ENCODE data around the gene TIMELESS. TPM values are rescaled to one million over a fixed set of nuclear protein-coding genes. Genes with fewer than 3 reads are reported as not detected.

Gene TIMELESS
- total and polyA plus RNA-seq, 9 of the 15 experiments (the other 6 are each of a cell fraction or from before 2014, with no cell fraction given) = 11.9 to 59.2 (median 35.8) TPM

- TF ChIP-seq RREB1 (CRISPR knock-in tag; IDR thresholded peaks at IDR 0.05) = no peak
- no peak for TF ChIP-seq ZNF77 (CRISPR knock-in tag; IDR thresholded peaks at IDR 0.05)
- TF ChIP-seq ZNF75A (CRISPR knock-in tag; IDR thresholded peaks at IDR 0.05) = no peak
- TF ChIP-seq ZNF175 (CRISPR knock-in tag; IDR thresholded peaks at IDR 0.05; ENCODE audit: low read depth) = peak; percentile 13; the same call in 1 of the 2 replicates
- TF ChIP-seq ZNF347 (CRISPR knock-in tag; IDR thresholded peaks at IDR 0.05; ENCODE audit: low read depth) = no peak
- no peak for TF ChIP-seq SMARCA5 (IDR thresholded peaks at IDR 0.05)
- no peak for TF ChIP-seq ZNF398 (CRISPR knock-in tag; IDR thresholded peaks at IDR 0.05)
- TF ChIP-seq ZNF282 (CRISPR knock-in tag; IDR thresholded peaks at IDR 0.05) = no peak
- no peak for TF ChIP-seq ZNF277 (CRISPR knock-in tag; IDR thresholded peaks at IDR 0.05; ENCODE audit: borderline replicate concordance)
- no peak for TF ChIP-seq MCM5 (IDR thresholded peaks at IDR 0.05; ENCODE audit: low read depth)
- TF ChIP-seq HDAC6 (IDR thresholded peaks at IDR 0.05; ENCODE audit: low read depth, low read length) = no peak
- 0 out of 2 replicates have a peak, but pooled peaks have one; percentile 4 for TF ChIP-seq ZNF589 (CRISPR knock-in tag; IDR thresholded peaks at IDR 0.05; ENCODE audit: low read depth)
- TF ChIP-seq PTTG1 (tag; IDR thresholded peaks at IDR 0.05; ENCODE audit: low read depth) = no peak
- TF ChIP-seq ILF3 (IDR thresholded peaks at IDR 0.05; ENCODE audit: borderline replicate concordance) = no peak
- no peak for TF ChIP-seq KHSRP (IDR thresholded peaks at IDR 0.05)
- TF ChIP-seq IRF2 (CRISPR knock-in tag; IDR thresholded peaks at IDR 0.05) = no peak
- TF ChIP-seq ZNF12 (CRISPR knock-in tag; IDR thresholded peaks at IDR 0.05) = no peak
- no peak for TF ChIP-seq RFX5 (IDR thresholded peaks at IDR 0.05; ENCODE audit: low read depth, low read length)
- TF ChIP-seq ZFPM2 (CRISPR knock-in tag; IDR thresholded peaks at IDR 0.05) = no peak
- TF ChIP-seq HDAC1 (IDR thresholded peaks at IDR 0.05) = peak in 1 of 2 experiments; percentile 88; a peak in 2 of 4 replicates
These were observed at the start of gene TIMELESS (continued) for GRCh38 chr12:56448860-56449621.
